Esophagus mucosa (tissue), 1 donor: ENCODE results near the gene VAMP7. TPM values are rescaled to one million over a fixed set of nuclear protein-coding genes. Genes with fewer than 3 reads are reported as not detected.
"Not testable (repeated sequence)": the region's sequence is repeated elsewhere in the genome, so short reads cannot be mapped to it uniquely, and the experiment has no call there.

Experiments used
- ATAC-seq: fragments of 200-7000 bp; cut with Tn5 transposase; one replicate; pipeline ENCODE4 v1.9.1; 2020
- total RNA-seq: library from RNA; stranded (reverse); gene quantifications from one replicate; pipeline ENCODE4 v1.2.4, GENCODE V29; 2023
- donor health status: DM: yes; HTN: yes; CAD: no.

The VAMP7 gene, protein sequence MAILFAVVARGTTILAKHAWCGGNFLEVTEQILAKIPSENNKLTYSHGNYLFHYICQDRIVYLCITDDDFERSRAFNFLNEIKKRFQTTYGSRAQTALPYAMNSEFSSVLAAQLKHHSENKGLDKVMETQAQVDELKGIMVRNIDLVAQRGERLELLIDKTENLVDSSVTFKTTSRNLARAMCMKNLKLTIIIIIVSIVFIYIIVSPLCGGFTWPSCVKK
- 24.5 TPM for total RNA-seq

DNA sequence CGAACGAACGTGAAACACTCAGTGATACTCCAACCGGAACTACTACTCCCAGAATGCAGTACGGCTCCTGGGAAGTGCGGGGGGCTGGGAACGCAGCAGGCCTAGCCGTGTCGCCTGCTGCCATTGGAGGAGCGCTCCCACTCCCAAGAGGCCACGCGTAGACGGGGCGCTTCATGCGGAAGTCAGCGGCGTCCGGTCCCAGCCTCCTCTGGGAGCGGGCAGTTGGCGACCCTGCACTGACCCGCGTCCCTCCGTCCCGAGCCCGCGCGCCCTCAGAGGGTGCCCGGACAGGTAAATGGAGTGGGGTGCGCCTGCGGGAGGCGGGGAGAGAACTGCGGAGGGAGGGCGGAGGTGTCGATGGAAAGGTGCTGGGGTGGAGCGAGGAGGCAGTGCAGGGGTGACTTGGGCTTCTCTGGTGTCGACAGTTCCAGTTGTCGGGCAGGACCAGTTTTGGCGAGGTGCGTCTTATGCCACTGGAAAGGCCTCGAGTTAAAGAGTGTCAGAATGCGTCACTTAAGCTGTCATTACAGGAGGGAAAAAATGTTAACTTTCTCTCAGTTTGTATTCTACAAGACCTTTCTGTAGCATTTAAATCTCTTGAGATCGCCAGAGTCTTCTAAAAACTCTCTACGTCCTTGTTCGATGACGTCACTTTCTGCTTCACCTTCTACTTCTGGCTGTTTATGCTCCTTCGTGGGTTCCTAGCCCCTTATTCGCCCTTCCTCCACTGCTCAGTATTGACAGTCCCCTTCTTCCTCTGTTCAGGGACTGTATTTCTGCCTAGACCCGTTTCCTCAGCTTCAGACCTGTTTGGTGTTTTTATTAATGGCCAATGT, at the start of gene VAMP7:
TSS of gene VAMP7 (plus strand) at position 188 of the 836 bp plus-strand sequence. CDS start 8,122 bp downstream, outside the sequence.
- peak; percentile 99 for ATAC-seq

DNA sequence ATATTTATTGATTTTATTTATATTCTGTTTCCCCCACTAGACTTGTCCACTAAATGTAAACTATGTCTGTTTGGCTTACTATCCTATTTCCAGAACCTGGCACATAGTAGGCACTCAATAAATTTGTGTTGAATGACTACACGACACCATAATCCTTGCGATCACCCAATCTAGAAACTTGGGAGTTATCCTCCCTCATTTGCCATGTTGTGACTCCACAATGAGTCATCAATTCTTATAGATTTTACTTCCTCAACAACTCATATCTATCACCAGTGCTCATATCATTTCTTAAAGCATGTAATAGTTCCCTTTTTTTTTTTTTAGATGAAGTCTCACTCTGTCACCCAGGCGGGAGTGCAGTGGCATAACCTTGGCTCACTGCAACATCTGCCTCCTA, 39.9 kb upstream of the VAMP7 start:
- no peak for ATAC-seq

DNA sequence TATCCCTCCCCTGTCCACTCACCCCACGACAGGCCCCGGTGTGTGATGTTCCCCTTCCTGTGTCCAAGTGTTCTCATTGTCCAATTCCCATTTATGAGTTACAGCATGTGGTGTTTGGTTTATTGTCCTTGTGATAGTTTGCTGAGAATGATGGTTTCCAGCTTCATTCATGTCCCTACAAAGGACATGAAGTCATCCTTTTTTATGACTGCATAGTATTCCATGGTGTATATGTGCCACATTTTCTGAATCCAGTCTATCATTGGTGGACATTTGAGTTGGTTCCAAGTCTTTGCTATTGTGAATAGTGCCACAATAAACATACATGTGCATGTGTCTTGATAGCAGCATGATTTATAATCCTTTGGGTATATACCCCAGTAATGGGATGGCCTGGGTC, 29.4 kb upstream of the VAMP7 start:
- not testable (repeated sequence) for ATAC-seq

DNA sequence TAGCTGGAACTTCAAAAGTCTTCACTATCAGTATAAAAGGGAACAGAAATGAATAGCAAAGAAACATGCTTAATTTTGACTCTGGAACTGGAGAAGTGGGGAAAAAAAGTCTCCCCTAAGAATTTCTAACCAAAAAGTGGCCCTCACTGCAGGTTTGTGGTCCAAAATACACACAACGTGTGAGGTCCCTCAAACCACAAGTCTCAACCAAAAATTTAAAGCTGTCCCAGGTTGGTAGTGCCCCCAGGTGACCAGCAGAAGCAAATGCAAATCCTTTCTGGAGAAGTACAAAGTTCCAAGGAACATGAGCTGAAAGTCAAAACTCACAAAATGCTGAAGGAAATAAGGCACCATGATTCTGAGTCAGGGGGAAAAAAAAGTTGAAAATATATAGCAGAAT, 23.6 kb upstream of the VAMP7 start:
- no peak for ATAC-seq

DNA sequence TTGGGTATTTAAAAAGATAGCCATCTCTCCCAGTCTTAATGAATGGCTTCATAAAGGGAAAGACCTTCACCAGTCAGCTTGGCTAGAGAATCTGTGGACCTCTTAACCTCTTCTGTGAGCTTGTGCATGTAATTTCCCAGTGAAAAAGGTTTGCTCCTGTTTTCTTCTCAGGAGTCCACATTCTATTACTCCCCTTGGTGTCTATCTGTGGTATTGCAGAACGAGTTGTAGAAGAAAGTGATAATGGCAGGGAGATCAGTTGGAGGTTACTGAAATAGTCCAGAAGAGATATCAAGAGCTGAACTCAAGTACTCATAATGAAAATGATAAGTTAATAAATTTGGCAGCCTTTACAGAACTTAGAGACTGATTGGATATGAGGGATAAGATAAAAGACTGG, 16.5 kb upstream of the VAMP7 start:
- no peak for ATAC-seq

DNA sequence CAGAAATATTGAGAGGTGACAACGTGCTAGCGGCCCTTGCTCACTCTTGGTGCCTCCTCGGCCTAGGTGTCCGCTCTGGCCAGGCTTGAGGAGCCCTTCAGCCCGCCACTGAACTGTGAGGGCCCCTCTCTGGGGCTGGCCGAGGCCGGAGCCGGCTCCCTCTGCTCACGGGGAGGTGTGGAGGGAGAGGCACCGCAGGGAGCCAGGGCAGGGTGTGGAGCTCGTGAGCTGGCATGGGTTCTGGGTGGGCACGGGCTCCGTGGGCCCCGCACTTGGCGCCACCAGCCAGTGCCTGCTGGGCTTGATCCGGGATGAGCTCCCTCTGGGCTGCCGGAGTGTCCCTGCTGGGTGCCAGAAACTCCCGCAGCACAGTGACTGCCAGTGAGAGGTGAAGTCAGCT, 16.0 kb upstream of the VAMP7 start:
- no peak for ATAC-seq

DNA sequence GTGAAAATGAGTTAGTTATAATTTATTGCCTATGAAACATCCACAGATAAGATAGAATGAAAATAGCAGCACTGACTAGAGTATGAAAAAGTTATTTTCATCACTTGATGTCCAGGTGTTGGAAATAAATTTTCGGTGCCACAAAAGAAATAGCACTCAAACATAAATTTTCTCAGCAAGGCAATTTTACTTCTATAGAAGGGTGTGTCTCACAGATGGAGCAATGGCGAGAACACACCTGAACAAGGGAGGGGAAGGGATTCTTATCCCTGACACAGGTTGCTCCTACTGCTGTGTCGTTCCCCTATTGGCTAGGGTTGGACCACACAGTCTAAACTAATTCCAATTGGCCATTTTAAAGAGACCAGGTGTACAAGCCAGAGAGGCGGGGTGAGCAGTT, 13.3 kb upstream of the VAMP7 start:
- ATAC-seq: no peak

DNA sequence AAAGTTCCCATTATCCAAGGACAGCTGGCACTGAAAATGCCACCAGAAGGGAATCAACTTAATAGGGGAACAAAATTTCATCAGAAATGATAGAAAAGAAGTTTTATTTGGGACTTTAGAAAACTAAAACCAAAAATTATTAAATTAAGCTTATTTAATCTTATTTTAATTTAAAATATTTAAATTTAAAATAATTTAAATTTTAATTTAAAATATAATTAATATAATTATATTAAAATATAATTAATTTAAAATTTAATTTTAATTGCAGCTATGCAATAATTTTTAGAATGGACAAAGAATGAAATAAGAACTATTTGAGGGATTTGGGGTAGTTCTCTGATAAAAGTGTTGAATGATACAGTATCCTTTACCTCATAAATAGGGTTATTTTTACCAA, 10.2 kb upstream of the VAMP7 start:
- ATAC-seq: no peak

DNA sequence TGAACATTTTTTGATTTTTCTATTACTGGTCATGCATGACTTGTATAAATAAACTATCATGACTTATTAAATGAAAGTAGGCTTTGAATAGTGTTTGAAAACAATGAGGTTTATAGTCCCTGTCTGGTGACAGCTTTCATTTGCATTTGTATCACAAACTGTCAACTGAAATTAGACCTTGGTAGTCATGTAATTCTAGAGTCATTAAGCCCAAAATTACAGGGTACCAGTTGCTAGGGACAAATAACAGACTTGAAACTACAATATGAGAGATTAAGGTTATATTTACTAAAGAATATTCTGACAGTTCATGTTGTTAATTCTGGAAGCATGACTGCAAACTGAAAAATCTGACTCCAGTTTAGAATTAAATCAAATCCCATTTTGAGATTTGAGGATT, 9.2 kb upstream of the VAMP7 start:
- ATAC-seq: no peak

DNA sequence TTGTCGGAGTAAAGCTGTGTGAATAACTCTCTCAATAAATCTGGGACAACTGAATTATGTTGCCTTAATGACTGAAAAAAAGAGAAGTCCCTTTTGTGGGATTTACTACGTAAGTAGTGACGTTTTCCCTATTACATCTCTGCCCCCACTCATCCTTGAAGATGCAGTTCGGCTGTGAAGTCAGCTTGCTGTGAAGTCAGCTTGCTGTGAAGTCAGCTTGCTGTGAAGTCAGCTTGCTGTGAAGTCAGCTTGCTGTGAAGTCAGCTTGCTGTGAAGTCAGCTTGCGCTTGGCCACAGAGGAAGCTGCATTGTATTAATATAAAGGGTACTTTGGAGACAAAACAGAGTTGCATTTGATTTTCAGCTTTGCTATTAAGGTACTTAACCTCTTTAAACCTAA, 8.0 kb upstream of the VAMP7 start:
- ATAC-seq: no peak

DNA sequence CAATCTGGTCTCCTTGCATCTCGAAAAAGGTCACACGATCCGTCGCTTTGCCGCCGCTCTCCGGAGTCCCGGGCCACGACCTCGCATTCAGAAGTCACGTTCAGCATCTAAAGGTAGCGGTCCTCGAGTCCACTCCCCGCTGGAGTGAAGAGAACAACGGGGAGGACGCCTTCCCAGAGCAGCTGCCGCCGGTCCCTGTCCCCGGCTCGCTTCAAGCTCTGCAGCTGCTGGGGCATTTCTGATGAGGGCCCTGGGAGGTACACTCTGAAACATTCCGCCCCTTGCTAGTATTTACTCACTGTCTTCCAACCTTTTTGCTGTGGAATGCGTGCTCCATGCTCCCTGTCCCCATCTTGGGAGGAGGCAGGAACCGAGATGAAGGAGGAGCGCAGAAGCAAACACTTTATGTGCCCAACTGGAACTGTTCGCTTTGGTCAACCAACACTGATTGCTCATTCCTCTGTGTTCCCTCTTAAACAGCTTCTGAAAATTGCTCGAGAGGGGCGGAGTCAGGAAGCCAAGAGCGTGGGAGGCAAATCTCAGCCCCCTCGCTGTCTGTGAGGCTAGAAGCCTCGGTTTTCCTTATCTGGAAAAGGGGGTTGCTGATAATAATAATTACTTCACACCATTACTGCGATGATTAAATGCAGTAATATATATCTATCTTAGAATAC, 6.4 kb upstream of the VAMP7 start:
- no peak for ATAC-seq

DNA sequence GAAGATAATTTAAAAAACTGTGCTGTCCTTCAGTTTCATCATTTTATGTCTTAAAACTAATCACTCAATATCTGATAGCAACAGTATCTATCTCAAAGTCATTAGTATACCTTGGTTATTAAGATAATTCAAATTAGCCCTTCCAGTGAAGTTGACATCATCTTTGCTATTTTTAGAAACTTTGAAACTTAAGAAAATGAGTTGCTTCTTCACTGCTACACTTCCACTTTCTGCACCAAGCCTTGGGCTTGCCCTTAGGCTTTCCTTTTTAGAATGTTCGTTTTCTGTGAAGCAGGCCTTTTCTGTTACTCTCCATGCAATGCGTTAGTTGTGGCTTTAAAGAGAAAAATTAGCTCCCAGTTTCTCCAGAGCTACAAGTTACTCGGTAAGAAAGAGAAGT, 4.4 kb upstream of the VAMP7 start:
- no peak for ATAC-seq

DNA sequence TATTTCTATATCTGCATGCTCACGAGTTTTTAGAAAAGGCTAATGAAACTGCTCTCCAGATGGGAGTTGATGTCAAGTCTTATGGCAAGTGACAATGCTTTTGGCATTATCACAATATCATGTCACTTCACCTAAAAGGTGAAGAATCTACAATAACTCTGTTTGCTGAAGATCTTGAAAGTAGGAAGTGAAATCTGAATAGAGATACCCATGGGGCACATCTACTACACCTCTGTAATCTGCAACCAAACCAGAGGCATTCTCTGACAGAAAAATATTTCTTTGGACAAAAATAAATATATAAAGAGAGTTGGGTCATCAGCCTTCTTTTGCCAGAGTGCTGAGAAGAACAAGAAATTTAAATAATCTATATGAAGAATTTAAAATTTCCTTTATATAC, 3.9 kb upstream of the VAMP7 start:
- no peak for ATAC-seq

DNA sequence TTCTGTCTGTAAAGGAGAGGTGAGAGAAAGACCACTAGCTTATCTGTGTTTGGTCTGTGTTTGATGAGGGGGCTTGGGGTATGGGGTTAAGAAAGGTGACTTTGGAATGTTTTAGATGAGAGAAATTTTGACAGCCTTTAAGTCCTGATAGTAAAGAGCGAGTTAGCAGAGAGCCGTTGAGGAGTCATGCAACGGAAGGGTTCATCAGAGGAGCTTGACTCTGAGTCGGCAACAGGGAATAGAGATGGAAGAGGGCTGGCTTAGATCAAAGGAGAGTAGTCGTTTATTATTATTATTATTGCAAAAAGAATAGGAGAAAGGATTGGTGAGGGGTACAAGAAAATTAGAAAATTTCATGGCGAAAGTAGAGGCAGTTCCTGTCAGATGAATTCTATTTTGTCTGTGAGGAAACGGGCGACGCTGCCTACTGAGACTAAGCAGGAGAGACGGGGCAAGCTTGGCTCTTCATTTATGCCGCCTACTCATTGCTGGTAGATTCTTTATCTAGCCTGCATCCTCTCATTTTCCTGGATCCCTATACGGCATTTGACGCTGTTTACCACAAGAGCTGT, 473 bp upstream of the VAMP7 start:
- no peak for ATAC-seq

DNA sequence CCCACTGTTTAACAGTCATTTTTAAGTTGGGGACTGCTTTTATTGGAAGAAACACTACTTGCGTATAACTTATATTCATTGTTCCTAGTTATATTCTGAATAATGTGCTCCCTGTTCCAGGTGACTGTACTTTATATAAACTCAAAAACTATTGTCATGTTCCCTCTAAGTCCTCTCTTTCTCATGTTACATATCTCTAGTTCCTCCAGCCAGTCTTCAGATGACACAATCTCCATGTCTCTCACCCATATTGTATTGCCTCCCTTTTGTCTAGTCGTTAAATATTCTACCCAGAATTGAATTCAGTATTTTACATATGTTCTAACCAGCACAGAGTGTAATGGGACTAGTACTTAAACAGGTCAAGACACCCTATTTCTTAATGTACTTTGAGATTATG, 5.3 kb downstream of the VAMP7 start:
- no peak for ATAC-seq

DNA sequence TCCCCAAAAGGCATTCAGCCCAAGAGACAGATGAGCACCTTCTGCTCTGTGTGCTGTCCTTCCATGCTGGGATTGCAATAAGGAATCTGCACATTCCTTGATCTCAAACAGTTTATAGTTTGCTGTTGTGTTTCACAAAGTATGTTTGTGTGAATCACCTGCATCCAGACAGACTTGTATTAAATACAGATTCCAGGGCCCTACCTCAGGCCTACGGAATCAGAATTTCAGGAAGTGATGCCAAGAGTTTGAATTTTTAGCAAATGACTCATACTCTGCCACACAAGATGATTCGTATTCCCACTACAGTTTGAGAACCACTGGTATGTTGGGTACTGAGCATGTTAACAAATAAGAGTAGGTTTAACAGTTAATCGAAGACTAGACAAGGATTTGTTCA, 7.0 kb downstream of the VAMP7 start:
- ATAC-seq: no peak

DNA sequence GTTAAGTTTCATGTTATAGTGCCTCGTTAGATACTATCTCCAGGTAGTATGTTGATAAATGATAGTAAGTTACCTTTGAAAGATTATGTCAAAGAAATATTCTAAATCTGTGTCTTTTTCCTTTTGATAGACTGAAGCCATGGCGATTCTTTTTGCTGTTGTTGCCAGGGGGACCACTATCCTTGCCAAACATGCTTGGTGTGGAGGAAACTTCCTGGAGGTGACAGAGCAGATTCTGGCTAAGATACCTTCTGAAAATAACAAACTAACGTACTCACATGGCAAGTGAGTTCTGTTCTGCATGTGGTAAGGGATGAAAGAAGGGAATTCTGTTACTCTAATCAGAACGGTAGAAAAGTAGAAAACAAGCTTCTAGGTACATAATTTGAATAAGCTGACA, 8.2 kb downstream of the VAMP7 start:
- ATAC-seq: no peak

DNA sequence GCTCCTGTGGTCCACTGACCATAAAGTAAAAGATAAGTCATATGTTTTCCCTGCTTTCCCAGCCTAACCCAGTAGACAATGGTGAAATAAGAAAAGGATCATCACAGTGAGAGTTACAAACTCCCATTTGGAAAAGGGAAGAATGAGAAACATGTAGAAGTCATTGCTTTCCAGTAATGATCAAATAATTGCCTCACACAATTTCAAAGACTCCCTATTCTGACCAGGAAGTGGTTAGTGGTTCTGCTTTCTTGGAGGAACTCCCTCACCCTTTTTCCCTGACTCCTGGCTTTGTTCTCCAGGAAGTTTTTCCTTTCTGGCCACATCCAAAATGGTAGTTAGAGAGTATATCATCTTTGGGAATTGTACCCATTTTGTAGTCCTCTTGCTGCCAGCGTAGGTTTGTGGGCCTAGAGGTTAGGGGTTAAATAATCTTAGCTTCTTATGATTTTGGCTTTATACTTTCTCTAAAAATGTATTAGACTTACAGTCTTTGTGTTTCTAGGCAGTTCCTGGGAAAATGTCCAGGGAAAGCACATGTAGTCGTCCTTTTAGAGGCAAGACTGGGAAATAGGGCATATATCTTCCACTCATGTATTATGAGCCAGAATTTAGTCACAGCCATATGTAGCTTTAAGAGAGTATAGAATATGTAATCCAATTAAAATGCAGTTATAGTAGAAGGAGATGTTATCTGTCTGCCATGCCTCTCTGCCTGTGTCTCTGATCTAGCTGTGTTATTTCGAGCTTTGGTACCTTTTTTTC, 10.5 kb downstream of the VAMP7 start:
- no peak for ATAC-seq

DNA sequence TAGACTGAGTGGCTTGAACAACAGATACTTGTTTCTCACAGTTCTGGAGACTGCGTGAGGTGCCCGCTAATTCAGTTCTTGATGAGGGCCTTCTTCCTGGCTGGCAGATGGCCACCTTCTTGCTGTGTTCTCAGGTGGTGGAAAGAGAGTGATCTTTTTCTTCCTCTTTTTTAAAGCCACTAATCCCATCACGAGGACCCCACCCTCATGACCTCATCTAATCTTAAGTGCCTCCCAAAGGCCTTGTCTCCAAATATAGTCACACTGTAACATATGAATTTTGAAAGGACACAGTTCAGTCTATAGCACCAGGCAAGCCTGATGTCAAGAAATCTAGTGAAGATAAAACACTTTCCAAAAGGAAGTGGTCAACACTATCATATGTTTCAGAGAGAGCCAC, 12.4 kb downstream of the VAMP7 start:
- ATAC-seq: peak; percentile 42

DNA sequence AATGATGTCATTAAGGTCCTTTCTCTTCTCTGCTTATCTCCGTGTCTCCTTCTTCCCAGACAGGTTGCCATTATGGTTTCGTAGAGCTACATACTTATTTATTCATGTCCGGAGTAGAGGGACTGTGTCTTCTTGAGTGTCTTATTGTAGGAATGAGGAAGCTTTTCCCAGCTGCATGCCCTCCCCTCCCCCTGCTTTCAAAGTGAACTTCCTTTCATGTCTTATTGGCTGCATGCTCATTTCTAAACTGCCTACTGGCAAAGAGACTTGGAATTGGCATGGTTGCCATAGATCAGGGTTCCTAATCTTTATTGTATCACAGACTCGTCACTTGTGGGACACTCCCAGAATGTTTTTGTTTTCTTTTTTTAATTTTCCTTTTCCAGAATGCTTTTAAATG, 15.4 kb downstream of the VAMP7 start:
- ATAC-seq: no peak

DNA sequence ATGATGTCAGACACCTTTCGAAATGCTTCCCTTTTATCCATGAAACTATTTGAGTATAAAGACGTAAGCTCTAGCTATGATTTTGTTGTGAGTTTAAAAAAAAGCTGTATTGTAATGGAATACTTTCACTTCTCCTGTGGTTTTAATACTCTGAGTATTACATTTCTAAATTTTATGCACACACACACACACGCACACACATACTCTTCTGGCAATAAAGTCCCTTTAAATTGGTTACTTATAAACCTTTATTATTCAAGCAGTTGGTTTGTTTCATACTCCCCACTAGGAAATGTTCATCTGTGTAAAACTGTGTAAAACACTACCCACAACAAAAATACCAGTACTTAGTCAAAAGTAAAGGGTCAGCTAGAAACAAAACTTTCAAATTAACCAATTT, 18.2 kb downstream of the VAMP7 start:
- no peak for ATAC-seq

DNA sequence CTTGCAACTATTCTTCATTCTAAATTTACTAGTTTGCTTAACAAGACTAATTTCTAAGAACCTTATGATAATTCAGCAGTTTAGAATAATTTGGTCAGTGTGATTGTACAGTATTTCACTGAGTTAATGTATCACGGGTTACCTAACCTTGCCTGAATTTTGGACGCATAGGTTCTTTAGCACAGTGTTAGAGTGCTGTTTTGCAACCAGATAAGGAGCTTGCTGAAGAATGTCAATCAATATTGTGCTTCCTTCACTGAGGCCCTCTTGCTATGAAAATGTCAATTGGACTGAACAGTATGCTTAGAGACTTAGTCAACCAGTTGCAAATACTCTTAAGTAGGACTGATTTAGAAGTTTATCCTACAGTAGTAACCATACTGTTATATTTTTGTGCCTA, 19.6 kb downstream of the VAMP7 start:
- ATAC-seq: no peak

DNA sequence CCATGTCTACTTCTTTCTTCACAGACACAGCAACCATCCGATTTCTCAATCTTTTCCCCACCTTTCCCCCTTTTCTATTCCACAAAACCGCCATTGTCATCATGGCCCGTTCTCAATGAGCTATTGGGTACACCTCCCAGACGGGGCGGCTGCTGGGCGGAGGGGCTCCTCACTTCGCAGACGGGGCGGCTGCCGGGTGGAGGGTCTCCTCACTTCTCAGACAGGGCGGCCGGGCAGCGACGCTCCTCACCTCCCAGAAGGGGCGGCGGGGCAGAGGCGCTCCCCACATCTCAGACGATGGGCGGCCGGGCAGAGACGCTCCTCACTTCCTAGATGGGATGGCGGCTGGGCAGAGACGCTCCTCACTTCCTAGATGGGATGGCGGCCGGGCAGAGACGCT, 26.5 kb downstream of the VAMP7 start:
- not testable (repeated sequence) for ATAC-seq
